Esophagus mucosa (tissue), 1 donor: ENCODE results near the gene FGB. TPM values are rescaled to one million over a fixed set of nuclear protein-coding genes. Genes with fewer than 3 reads are reported as not detected.
"Not testable (repeated sequence)": the region's sequence is repeated elsewhere in the genome, so short reads cannot be mapped to it uniquely, and the experiment has no call there.

Experiments used
- ATAC-seq: fragments of 200-7000 bp; cut with Tn5 transposase; one replicate; pipeline ENCODE4 v1.9.1; 2020
- total RNA-seq: library from RNA; stranded (reverse); gene quantifications from one replicate; pipeline ENCODE4 v1.2.4, GENCODE V29; 2023
- donor health status: DM: yes; HTN: yes; CAD: no.

FGB gene
- total RNA-seq, 1 donor from 2014 or later = 0.52 TPM

- no peak for ATAC-seq
Measured at GRCh38 chr4:154566639-154567204, 3.9 kb downstream of the FGB start.

- no peak for ATAC-seq
Measured at GRCh38 chr4:154569028-154569427, 6.2 kb downstream of the FGB start.

GRCh38 chr4:154569584-154569983, 6.8 kb downstream of the FGB start:
- ATAC-seq = no peak

DNA sequence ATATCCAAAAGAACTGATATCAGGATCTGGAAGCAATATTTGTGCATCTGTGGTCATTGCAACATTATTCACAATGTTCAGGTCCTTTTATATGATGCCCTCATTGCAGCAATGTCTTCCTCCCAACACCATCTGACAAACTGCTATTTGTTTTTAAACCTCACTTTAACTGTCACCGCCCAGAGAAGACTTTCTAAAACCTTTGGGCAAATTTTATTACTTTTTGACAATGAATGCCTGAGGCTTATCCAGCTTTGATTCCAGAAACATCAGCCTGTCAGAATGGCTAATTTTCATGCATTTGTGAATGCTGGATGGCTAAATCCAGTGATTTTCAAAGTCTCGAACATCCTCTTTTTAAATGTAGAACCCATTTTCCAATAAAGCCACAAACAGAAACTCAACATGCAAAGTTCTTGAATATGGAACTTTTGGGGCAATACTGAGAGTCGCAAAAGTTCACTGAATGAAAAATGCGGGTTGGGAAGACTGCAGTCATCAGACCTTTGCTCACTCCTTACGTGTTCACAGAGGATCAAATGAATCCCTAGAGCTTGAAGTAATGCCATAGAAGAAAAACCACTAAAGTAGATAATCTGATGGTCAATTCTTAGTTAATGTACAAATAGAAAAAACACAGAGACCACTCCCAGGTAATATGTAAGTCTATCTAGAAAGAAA, 10.5 kb downstream of the FGB start:
- ATAC-seq = no peak

DNA sequence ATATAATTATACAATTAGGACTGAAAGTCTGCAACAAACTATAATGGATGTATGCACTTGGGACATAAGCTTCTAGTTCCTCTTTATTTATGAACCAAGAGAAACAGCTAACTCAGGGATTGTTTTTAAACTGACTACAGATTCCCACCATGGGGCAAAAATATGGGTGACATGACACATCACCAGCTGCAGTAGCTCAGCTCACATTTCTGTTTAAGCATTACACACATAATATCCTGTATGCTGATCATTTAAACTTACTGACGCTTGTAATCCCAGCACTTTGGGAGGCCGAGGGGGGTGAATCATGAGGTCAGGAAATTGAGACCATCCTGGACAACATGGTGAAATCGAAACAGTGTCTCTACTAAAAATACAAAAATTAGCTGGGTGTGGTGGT, 11.5 kb downstream of the FGB start:
- ATAC-seq = no peak

GRCh38 chr4:154577324-154577723, 14.5 kb downstream of the FGB start:
- no peak for ATAC-seq

- ATAC-seq = no peak
Measured at GRCh38 chr4:154578919-154579318, 16.1 kb downstream of the FGB start.

- no peak for ATAC-seq
Measured at GRCh38 chr4:154579927-154580326, 17.1 kb downstream of the FGB start.

DNA sequence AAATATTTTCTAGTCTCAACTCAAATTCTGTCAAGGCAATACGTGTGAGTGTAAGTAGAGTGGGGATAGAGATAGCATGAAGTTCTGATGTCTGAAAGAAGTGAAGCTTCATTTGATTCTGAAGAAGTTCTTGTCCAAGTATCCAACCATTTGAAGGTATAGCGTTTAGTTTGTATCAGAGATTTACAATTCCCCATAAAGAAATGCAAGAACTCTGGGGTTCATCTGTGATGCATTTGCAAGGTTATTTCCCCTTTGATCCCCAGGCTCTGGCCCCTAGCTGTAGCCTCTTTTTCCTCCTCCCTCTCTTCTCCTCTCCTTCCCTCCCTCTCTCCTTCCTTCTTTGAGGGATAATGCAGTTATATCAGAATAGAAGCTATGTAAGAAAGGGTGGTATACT, 19.9 kb downstream of the FGB start:
- ATAC-seq = no peak

DNA sequence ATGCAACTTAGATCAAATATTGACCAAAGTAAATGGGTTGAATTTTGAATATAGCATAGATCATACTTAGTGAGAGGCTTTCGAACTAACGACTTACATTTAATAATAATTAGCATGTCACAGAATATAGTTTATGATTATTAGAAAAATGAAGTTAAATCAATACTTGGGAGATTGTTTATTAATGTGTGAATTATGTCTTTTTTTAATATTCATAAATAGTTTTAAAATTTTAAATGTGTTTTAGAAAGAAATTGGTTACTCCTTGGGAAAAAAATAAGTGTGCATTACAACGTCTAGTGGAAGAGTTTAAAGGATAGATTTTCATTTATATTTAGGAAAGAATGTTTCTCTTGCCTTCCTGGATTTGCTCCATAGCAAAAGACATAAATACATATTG, 20.4 kb downstream of the FGB start:
- no peak for ATAC-seq

GRCh38 chr4:154583677-154584076, 20.9 kb downstream of the FGB start:
- no peak for ATAC-seq

DNA sequence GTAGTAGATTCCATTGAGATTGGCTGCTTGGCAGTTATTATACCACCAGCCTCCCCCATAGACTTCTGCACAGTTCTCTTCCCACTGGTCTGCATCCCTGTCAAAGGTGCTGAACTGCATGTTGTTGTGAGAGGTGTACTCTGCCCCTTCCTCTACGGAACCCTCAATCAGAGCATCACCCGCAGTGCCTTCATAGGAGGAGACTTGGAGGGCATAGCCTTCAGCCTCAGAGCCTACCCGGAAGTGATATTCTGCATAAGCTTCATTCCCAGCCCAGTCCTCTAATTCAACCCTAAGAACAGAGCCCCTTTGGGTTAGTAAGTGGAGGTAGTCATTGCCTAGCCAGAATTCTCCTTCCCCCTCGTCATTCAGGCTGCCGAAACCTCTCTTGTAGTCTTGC, 21.4 kb downstream of the FGB start:
- no peak for ATAC-seq

GRCh38 chr4:154585369-154586018, 22.7 kb downstream of the FGB start:
- ATAC-seq = no peak

DNA sequence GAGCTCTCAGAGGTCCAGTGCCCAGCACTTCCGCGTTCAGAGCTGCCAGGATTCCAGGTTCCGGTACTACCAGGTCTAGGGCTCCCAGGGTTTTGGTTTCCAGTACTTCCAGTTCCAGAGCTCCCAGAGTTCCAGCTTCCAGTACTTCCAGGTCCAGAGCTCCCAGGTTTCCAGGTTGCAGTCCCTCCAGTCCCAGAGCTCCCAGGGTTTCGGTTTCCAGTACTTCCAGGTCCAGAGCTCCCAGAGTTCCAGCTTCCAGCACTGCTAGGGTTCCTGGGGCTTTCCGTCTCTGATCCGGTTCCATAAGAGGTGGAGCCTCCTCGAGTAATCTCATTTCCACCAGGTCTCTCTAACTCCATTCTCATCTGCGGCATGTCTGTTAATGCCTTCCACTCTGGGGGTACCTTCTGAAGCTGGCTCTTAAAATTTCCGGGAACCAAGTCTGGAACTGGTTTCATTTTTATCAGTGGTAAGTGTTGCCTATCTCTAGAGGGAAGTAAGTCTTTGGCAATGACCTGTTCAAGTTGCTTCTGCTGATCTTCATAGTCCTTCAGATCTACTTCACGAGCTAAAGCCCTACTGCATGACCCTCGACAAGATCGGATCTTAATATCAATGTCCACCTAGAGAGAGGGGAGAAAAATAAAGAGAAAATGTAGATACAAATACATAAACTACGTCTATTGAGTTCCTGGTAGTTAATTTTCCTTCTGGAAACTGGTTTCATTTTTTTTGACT, 23.7 kb downstream of the FGB start:
- no peak for ATAC-seq

GRCh38 chr4:154588198-154588597, 25.4 kb downstream of the FGB start:
- no peak for ATAC-seq

- no peak for ATAC-seq
Measured at GRCh38 chr4:154589296-154590197, 26.7 kb downstream of the FGB start.

DNA sequence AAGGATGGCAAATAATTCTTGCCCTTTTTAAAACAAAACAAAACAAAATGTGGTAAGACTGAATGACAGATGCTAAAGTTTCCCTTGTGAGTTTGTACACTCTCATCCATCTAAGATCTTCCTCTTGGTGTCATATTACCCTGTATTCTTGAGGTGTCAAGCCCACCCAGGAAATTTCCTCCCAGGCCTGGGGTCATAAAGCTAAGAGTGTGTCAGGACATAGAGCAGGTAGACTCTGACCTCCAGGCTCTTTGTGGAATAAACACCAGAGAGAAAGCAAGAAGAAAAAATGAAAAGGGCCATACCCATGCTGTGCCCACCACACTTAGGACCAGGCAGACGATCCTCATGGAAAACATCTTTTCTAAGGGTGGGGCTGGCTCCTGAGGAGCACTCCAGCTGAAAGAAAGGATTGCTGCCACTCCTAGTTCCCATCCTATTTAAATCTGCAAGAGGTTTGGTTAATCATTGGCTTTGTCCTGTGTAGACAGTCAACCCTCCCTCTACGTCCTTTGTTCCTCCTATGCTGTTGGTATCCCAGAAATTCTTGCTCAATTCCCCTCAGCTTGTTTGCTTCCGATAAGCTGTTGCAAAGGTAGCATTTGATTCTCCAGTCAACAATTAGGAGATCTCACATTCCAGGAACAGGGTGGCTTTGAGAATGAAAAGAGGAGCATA, 27.7 kb downstream of the FGB start, which contains the start of gene FGA:
Gene FGA, minus strand, starts transcription at position 414 of the 678 bp plus-strand sequence. Its CDS starts 55 bp downstream, at position 359.
- no peak for ATAC-seq

DNA sequence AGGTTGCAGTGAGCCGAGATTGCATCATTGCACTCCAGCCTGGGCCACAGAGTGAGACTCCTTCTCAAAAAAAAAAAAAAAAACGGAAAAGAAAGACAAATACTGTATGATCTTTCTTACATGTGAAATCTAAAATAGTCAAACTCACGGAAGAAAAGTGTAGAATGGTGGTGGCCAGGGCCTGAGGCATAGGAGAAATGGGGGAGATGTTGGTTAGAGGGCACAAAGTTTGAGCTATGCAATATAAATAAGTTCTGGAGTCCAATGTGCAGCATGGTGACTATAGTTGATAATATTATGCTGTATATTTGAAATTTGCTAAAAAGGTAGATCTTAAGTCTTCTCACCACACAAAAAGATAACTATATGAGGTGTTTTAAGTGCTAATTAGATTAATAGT, 29.1 kb downstream of the FGB start:
- ATAC-seq = no peak

DNA sequence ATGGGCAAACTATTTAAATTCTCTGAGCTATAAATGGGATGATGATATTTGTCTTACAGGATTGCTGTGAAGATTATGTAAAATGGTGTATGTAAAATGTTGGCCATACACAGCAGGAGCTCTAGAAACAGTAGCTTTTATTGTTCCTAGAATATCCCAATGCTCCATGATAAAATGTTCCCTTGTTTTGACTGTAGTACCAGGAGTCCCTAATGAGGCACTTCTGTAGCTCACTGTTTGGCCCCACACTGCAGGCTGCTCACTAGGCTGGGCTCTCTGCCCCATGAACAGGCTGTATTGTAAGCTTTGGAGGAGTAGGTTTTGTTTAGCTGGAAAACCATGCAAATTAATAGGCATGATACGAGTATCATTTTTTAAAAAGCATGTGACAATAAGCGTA, 31.1 kb downstream of the FGB start:
- no peak for ATAC-seq

GRCh38 chr4:154594343-154594742, 31.5 kb downstream of the FGB start:
- ATAC-seq = not testable (repeated sequence)

- ATAC-seq = no peak
Measured at GRCh38 chr4:154595807-154596206, 33.0 kb downstream of the FGB start.

DNA sequence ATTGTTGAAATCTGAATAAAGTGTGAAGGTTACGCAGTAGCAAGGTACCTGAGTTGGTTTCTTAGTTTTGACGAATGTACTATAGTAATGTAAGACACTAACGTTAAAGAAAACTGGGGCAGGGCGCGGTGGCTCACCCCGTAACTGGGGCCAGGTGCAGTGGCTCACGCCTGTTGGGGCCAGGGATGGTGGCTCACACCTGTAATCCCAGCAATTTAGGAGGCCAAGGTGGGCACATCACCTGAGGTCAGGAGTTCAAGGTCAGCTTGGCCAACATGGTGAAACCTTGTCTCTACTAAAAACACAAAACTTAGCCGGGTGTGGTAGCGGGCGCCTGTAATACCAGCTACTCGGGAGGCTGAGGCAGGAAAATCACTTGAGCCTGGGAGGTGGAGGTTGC, 34.5 kb downstream of the FGB start:
- not testable (repeated sequence) for ATAC-seq
